Measurements from ENCODE around the gene DENND1A.
"Not testable (repeated sequence)": the region's sequence is repeated elsewhere in the genome, so short reads cannot be mapped to it uniquely, and the experiment has no call there.

The DENND1A gene

GRCh38 chr9:123435471-123435870 is 494.5 kb downstream of the DENND1A start:
- no peak for TF ChIP-seq CTCF (IDR thresholded peaks at IDR 0.05; ENCODE audit: control insufficient read depth, extremely low read depth, insufficient read depth)
- DNase-seq (ENCODE audit: low read depth): no peak
- no peak overlapping the region for H3K4me3 ChIP-seq (ENCODE audit: low read depth, low read length)

- DNase-seq (ENCODE audit: low read depth): no peak
- TF ChIP-seq CTCF (IDR thresholded peaks at IDR 0.05; ENCODE audit: control insufficient read depth, extremely low read depth, insufficient read depth): peak; percentile 13; the same call in 1 of the 2 replicates
- H3K4me3 ChIP-seq (ENCODE audit: low read depth, low read length): no peak overlapping the region
Measured at GRCh38 chr9:123434619-123435240, 495.2 kb downstream of the DENND1A start.

GRCh38 chr9:123432331-123433236 is 497.3 kb downstream of the DENND1A start:
- H3K4me3 ChIP-seq (ENCODE audit: low read depth, low read length): no peak overlapping the region
- TF ChIP-seq CTCF (IDR thresholded peaks at IDR 0.05; ENCODE audit: control insufficient read depth, extremely low read depth, insufficient read depth): no peak
- no peak for DNase-seq (ENCODE audit: low read depth)

GRCh38 chr9:123431581-123431980 is 498.3 kb downstream of the DENND1A start:
- DNase-seq (ENCODE audit: low read depth): no peak
- TF ChIP-seq CTCF (IDR thresholded peaks at IDR 0.05; ENCODE audit: control insufficient read depth, extremely low read depth, insufficient read depth): no peak
- no peak overlapping the region for H3K4me3 ChIP-seq (ENCODE audit: low read depth, low read length)

GRCh38 chr9:123428450-123428849 is 501.5 kb downstream of the DENND1A start:
- DNase-seq (ENCODE audit: low read depth); H3K4me3 ChIP-seq (ENCODE audit: low read depth, low read length): not testable (repeated sequence)

GRCh38 chr9:123426406-123426805 is 503.5 kb downstream of the DENND1A start:
- DNase-seq (ENCODE audit: low read depth): no peak
- no peak overlapping the region for H3K4me3 ChIP-seq (ENCODE audit: low read depth, low read length)
- TF ChIP-seq CTCF (IDR thresholded peaks at IDR 0.05; ENCODE audit: control insufficient read depth, extremely low read depth, insufficient read depth): no peak

- no peak for TF ChIP-seq CTCF (IDR thresholded peaks at IDR 0.05; ENCODE audit: control insufficient read depth, extremely low read depth, insufficient read depth)
- no peak overlapping the region for H3K4me3 ChIP-seq (ENCODE audit: low read depth, low read length)
- no peak for DNase-seq (ENCODE audit: low read depth)
Measured at GRCh38 chr9:123425836-123426365, 504.0 kb downstream of the DENND1A start.

Measured in LNCaP clone FGC (cell line).